GM12873 (cell line): ENCODE data around the gene AADACL3.

Source experiments
- CTCF ChIP-seq: IDR thresholded peaks from 2 replicates; pipeline ENCODE4 v1.5.1; 2012; ENCODE audit warnings: low read depth, mild to moderate bottlenecking, moderate library complexity, low read length, control low read depth; ENCODE audit not compliant: insufficient read depth; ENCODE audit errors: missing control alignments

Gene AADACL3

GRCh38 chr1:12745126-12745991 lies 29.4 kb downstream of the AADACL3 start:
- TF ChIP-seq CTCF = no peak

- no peak for TF ChIP-seq CTCF
Observed at GRCh38 chr1:12745992-12746323, 30.0 kb downstream of the AADACL3 start, which contains the start of gene CFAP107. CFAP107 (plus strand) TSS chr1:12746200; CDS start chr1:12746431, 231 bp downstream.

GRCh38 chr1:12748778-12749355 lies 33.0 kb downstream of the AADACL3 start:
- no peak for TF ChIP-seq CTCF

- no peak for TF ChIP-seq CTCF
Observed at GRCh38 chr1:12754738-12755137, 38.8 kb downstream of the AADACL3 start.

- TF ChIP-seq CTCF = no peak
Observed at GRCh38 chr1:12756273-12756672, 40.4 kb downstream of the AADACL3 start.

GRCh38 chr1:12756768-12757413 lies 41.0 kb downstream of the AADACL3 start:
- TF ChIP-seq CTCF = no peak

- no peak for TF ChIP-seq CTCF
Observed at GRCh38 chr1:12757836-12758235, 41.9 kb downstream of the AADACL3 start.
